ENCODE data around the gene EPHX1.

The EPHX1 gene

DNA sequence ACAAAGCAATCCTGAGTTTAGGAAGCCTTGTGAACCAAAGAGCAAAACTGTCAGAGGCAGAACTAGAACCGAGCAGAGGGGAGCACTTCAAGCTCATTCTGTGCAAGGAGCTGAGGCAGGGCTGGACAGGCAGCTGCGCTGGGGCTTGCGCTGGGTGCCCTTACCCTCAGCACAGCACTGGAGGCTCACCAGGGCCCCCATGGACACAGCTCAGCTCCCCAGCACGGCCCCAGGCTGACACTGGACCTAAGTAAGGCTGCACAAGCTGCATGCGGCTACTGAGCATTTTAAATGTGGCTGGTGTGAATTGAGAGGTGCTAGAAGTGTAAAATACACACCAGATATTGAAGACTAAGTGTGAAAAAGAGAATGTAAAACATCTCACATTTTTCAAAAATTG lies 50.2 kb downstream of the EPHX1 start:
- no peak overlapping the region for H3K27ac ChIP-seq
- TF ChIP-seq, protein P1, sequence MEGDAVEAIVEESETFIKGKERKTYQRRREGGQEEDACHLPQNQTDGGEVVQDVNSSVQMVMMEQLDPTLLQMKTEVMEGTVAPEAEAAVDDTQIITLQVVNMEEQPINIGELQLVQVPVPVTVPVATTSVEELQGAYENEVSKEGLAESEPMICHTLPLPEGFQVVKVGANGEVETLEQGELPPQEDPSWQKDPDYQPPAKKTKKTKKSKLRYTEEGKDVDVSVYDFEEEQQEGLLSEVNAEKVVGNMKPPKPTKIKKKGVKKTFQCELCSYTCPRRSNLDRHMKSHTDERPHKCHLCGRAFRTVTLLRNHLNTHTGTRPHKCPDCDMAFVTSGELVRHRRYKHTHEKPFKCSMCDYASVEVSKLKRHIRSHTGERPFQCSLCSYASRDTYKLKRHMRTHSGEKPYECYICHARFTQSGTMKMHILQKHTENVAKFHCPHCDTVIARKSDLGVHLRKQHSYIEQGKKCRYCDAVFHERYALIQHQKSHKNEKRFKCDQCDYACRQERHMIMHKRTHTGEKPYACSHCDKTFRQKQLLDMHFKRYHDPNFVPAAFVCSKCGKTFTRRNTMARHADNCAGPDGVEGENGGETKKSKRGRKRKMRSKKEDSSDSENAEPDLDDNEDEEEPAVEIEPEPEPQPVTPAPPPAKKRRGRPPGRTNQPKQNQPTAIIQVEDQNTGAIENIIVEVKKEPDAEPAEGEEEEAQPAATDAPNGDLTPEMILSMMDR (conservative IDR thresholded peaks at IDR 0.05), result no peak

DNA sequence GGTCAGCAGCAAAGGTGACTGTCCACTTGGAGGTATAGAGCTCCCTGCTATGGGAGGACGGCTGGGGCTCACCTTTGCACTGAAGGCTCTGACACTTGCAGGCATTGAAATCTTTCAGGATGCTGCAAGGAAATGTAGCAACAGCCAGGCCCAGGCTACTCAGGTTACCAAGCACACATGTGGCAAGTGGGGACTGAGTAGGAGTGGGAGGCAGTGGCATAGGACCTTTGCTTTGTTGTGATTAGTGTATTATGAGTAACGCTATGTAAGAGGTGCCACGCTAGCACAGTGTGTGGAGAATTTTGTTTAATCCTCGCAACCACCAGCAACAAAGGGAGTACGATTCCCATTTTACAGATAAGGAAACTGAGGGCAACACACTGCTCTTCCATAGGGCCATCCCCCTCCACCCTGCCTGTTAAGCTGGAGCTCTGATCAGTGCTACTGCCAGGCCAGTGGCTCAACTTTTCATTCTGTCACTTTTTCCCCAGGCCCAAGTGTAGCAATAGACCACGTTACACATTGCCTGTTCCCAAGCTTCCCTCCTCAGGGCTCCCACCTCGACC lies 51.0 kb downstream of the EPHX1 start:
- TF ChIP-seq, protein P1 (conservative IDR thresholded peaks at IDR 0.05), result no peak
- H3K27ac ChIP-seq, result no peak overlapping the region

DNA sequence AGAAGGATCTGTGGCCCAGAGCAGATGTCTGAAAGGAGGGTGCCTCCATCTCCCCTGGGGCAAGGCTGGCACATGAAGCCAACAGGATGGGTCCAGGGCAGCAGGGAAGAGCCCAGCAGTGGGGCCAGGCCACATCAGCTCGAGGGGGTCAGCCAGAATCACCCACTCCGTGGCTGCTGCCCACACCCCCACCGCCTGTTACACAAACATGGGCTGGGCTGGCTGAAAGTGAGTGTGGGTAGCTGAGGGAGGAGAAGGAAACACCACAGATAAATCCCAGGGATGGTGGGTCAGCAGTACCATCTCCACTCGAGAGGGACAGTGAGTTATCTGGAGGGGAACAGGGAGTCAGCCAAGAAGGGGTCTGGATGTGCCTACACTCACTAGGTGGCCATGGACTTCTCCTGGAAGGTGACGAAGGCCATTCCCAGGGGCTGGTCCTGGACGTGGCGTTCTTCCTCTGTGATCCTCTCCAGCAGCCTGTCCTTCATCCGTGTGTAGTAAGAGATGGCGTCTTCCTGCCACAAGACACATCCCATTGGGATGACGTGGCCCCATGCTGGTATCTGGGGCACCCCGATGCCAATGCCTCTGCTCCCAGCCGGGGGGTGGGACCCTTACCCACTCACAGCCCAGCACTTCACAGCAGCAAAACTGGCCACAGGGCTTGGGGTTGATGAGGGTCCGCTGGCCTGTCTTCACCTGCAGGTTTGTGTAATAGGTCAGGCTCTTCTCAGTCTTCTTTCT lies 52.1 kb downstream of the EPHX1 start:
- no peak overlapping the region for H3K27ac ChIP-seq
- TF ChIP-seq, protein P1 (conservative IDR thresholded peaks at IDR 0.05), result no peak

DNA sequence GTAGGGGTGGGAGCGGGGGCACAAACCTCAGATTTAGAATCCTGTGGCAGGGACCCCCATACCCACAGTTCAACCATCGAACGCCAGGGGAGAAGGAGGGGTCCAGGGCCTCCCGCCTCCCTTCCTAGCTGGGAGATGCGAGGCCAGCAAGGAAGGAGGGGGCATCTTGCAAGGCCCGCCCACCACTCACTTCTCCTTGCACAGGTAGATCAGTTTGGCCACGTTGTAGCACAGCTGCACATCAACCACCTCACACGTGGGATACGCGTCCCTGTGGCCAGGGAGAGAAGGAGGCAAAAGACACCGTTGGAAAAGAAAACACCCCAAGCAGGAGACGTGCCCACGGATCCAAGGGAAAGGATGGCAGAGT lies 52.6 kb downstream of the EPHX1 start:
- TF ChIP-seq, protein P1 (conservative IDR thresholded peaks at IDR 0.05), result no peak
- no peak overlapping the region for H3K27ac ChIP-seq

DNA sequence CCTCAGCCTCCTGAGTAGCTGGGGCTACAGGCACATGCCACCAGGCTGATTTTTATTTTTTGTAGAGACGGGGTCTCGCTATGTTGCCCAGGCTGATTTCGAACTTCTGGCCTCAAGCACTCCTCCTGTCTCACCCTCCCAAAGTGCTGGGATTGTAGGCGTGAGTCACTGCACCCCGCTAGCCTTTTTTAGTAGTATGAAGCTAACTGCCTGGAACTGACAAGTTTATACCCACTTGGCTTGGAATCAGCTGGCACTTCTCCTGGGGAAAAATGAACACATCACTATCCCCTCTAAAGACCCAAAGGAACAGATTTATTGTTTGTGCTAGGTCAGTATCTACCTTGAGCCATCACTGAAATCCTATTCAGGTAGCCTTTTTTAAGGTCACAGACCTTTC lies 53.2 kb downstream of the EPHX1 start:
- TF ChIP-seq, protein P1 (conservative IDR thresholded peaks at IDR 0.05), result no peak
- H3K27ac ChIP-seq, result no peak overlapping the region

DNA sequence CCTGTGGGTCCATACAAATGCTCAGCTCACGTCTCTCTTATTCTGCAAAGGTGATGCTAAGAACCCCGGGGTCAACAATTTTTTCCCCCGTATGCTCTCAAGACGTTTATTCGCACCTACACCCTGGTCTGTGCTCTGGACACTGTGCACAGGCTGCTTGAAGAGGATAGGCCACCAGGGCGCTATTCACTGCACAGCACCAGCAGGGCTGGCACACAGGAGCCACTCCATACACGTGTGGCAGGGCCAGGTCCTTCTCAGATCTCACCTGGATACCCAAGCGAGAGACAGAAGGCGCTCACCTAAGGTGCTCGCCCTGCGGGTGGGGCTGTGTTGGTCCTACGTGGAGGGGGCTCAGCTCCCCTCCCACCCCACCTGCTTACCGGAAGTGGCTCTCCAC lies 55.6 kb downstream of the EPHX1 start:
- TF ChIP-seq, protein P1 (conservative IDR thresholded peaks at IDR 0.05), result no peak
- no peak overlapping the region for H3K27ac ChIP-seq

DNA sequence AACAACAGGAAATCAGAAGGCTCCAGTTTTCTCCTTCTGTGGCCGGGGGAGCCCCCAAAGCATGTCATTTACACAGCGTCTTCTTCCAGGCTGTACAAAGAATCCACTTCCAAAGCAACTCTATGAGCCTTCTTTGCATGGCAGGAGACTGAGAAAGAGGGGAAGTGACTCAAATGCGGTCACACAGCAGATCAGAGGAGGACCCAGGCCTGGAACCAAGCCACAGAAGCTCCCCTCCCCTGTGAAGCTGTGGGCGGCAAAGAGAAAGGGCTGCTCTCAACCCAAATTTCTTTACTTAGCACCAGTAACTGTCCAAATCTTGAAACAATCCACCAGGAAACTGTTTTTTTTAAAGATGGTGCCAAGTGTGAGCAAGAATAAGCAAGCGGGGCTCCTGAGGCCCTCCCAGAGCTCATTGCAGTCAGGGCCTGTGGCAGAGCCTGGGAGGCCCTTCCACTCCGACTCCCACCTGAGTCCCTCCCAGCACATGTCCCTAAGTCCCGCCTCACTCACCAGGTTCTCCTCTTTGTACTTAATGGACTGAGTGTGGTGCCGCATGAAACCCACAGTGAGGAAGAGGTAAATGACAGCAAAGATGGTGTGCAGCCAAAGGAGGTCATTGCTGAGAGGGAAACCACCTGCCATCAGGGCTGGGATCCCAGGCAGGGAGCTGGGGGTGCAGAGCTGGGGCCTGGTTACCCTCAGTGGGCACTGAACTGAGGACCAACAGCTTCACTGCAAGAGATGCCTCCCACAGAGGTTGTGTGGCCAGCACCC lies 56.3 kb downstream of the EPHX1 start:
- H3K27ac ChIP-seq, result no peak overlapping the region
- TF ChIP-seq, protein P1 (conservative IDR thresholded peaks at IDR 0.05), result no peak

Data from VCaP (cell line).